LNCaP clone FGC (cell line): ENCODE data around the gene CES4A.

Experiments
- DNase-seq: peaks from one replicate; pipeline ENCODE4 v3.0.0-alpha.2; 2011; ENCODE audit warnings: low read depth
- H3K4me3 ChIP-seq: 2 replicates; pipeline ENCODE4 v1.5.1; 2011; ENCODE audit warnings: mild to moderate bottlenecking, low read depth, low read length, control low read depth
- TF ChIP-seq, protein P1 (sequence below): IDR thresholded peaks from 2 replicates; pipeline ENCODE4 v1.5.1; 2012; ENCODE audit warnings: mild to moderate bottlenecking; ENCODE audit not compliant: control insufficient read depth, insufficient read depth; ENCODE audit errors: extremely low read depth

CES4A gene

DNA sequence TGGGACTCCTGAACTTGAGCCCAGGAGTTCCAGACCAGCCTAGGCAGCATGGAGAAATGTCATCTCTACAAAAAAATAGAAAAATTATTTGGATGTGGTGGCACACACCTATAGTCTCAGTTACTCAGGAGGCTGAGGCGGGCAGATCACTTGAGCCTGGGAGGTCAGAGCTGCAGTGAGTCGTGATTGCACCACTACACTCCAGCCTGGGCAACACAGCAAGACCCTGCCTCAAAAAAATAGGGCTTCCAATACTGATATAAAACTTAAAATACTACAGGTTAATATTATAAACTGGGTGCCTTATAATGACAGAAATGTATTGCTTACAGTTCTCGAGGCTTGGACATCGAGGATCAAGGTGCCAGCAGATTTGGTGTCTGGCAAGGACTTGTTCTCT lies 42.5 kb upstream of the CES4A start:
- DNase-seq, result no peak
- H3K4me3 ChIP-seq, result no peak overlapping the region
- TF ChIP-seq, protein P1, sequence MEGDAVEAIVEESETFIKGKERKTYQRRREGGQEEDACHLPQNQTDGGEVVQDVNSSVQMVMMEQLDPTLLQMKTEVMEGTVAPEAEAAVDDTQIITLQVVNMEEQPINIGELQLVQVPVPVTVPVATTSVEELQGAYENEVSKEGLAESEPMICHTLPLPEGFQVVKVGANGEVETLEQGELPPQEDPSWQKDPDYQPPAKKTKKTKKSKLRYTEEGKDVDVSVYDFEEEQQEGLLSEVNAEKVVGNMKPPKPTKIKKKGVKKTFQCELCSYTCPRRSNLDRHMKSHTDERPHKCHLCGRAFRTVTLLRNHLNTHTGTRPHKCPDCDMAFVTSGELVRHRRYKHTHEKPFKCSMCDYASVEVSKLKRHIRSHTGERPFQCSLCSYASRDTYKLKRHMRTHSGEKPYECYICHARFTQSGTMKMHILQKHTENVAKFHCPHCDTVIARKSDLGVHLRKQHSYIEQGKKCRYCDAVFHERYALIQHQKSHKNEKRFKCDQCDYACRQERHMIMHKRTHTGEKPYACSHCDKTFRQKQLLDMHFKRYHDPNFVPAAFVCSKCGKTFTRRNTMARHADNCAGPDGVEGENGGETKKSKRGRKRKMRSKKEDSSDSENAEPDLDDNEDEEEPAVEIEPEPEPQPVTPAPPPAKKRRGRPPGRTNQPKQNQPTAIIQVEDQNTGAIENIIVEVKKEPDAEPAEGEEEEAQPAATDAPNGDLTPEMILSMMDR, result no peak

- TF ChIP-seq, protein P1, result no peak
- no peak for DNase-seq
These were observed 41.8 kb upstream of the CES4A start for GRCh38 chr16:66946541-66946940.

GRCh38 chr16:66946974-66947301 lies 41.5 kb upstream of the CES4A start:
- DNase-seq, result no peak
- H3K4me3 ChIP-seq, result no peak overlapping the region
- TF ChIP-seq, protein P1, result no peak

More at GRCh38 chr16:66946541-66946940, 41.8 kb upstream of the CES4A start:
- H3K4me3 ChIP-seq, result no peak overlapping the region

DNA sequence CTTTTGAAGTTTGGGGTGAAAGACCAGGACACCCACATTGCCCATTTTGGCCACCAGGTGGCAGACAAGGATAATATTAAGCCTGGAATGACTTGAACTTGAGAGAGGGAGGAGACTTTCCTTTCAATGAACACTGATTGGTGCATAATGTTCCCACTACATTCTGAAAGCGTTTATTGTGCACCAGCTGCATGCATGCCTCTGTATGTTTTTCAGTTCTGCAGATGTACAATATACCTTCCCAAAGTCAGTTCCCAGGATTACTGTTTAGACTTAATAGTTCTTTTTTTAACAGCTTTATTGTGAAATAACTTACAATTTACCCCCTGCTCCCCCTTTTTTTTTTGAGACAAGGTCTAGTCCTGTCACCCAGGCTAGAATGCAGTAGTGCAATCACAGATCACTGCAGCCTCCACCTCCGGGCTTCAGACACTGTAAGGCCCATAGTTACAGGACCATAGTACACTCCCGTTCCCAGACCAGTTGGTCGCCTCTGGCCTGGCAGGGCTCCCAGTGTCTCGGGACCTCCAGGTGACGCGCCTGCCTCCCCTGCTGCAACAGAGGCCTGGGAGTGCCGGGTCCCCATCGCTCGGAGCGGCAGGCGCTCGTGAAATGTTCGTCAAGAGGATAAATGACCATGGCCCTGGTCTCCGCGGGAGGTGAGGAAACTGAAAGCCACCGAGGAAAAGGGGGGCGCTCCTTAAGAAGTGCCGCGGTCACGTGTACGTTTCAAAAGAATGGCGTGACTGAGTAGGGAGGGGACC lies 40.9 kb upstream of the CES4A start:
- DNase-seq, result peak; percentile 58
- H3K4me3 ChIP-seq, result no peak overlapping the region
- TF ChIP-seq, protein P1, result peak; percentile 84

DNA sequence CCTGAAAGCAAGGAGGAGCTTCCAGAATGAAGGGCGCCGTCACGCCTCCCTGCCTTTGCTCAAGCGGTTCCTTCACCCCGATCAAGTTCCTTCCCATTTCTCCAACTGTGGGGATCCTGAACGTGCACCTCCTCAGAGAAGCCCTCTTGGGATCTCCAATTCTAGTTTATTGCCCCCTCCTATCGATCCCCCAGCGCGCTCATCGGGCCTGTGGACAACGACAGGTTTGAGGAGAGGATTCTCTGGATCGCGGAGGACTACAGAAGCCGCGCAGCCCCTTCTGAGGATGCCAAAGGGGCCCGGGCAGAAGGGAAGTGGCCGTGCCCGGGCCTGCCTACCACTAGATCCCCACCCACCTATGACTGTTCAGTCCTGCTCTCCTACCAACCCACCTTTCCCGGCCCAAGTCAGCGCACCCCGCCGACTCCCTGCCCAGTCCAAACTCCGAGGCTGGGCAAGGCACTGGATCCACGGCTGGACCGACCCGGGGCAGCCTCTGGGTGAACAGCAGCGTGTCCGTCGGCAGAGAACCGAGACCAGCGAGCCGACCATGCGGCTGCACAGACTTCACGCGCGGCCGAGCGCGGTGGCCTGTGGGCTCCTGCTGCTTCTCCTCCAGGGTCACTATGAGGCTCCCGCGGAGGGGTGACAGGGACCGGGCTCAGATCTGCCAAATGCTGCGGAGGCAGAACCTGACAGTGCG lies 40.1 kb upstream of the CES4A start:
- no peak for DNase-seq
- TF ChIP-seq, protein P1, result no peak
- no peak overlapping the region for H3K4me3 ChIP-seq

- H3K4me3 ChIP-seq, result no peak overlapping the region
- DNase-seq, result no peak
- TF ChIP-seq, protein P1, result no peak
These were observed 39.6 kb upstream of the CES4A start for GRCh38 chr16:66948837-66949225.
